Measurements from ENCODE around the gene CYSTM1. TPM values are rescaled to one million over a fixed set of nuclear protein-coding genes. Genes with fewer than 3 reads are reported as not detected.

The CYSTM1 gene
- total RNA-seq, 1 donor from 2014 or later: 22.4 TPM

- Histone ChIP-seq H3K27me3 (ENCODE audit: control insufficient read depth, insufficient read depth, low read length) (no peaks in the 10 kb centered on the region), H3K36me3 (ENCODE audit: control insufficient read depth, insufficient read depth, low read length) (no peaks in the 10 kb centered on the region), H3K4me3 (ENCODE audit: low read depth, low read length) (no peak overlapping the region)
- DNase-seq (ENCODE audit: low read depth) (no peak), FAIRE-seq (no peak)
- no peak for TF ChIP-seq CTCF (IDR thresholded peaks at IDR 0.05; ENCODE audit: insufficient read depth, low read length, severe bottlenecking)
Observed at GRCh38 chr5:140252470-140253126, 77.6 kb downstream of the CYSTM1 start.

- peak; percentile 85 for DNase-seq (ENCODE audit: low read depth)
- Histone ChIP-seq H3K4me3 (ENCODE audit: low read depth, low read length) (no peak overlapping the region), H3K36me3 (ENCODE audit: control insufficient read depth, insufficient read depth, low read length) (no peaks in the 10 kb centered on the region), H3K27me3 (ENCODE audit: control insufficient read depth, insufficient read depth, low read length) (no peaks in the 10 kb centered on the region)
- no peak for TF ChIP-seq CTCF (IDR thresholded peaks at IDR 0.05; ENCODE audit: insufficient read depth, low read length, severe bottlenecking)
- no peak for FAIRE-seq
Observed at GRCh38 chr5:140253985-140254384, 79.0 kb downstream of the CYSTM1 start.

- Histone ChIP-seq H3K4me3 (ENCODE audit: low read depth, low read length) (no peak overlapping the region), H3K27me3 (ENCODE audit: control insufficient read depth, insufficient read depth, low read length) (no peaks in the 10 kb centered on the region), H3K36me3 (ENCODE audit: control insufficient read depth, insufficient read depth, low read length) (no peaks in the 10 kb centered on the region)
- FAIRE-seq (no peak), DNase-seq (ENCODE audit: low read depth) (no peak)
- no peak for TF ChIP-seq CTCF (IDR thresholded peaks at IDR 0.05; ENCODE audit: insufficient read depth, low read length, severe bottlenecking)
Observed at GRCh38 chr5:140255460-140256157, 80.6 kb downstream of the CYSTM1 start.

- no peak overlapping the region for H3K4me3 ChIP-seq (ENCODE audit: low read depth, low read length)
- TF ChIP-seq CTCF (IDR thresholded peaks at IDR 0.05; ENCODE audit: insufficient read depth, low read length, severe bottlenecking): no peak
- DNase-seq (ENCODE audit: low read depth): no peak
Observed at GRCh38 chr5:140256726-140257125, 81.7 kb downstream of the CYSTM1 start.

GRCh38 chr5:140258016-140258415 lies 83.0 kb downstream of the CYSTM1 start:
- no peaks in the 10 kb centered on the region for H3K27me3 ChIP-seq (ENCODE audit: control insufficient read depth, insufficient read depth, low read length)
- H3K4me3 ChIP-seq (ENCODE audit: low read depth, low read length): no peak overlapping the region
- DNase-seq (ENCODE audit: low read depth) (no peak), FAIRE-seq (no peak)
- H3K36me3 ChIP-seq (ENCODE audit: control insufficient read depth, insufficient read depth, low read length): no peaks in the 10 kb centered on the region
- TF ChIP-seq CTCF (IDR thresholded peaks at IDR 0.05; ENCODE audit: insufficient read depth, low read length, severe bottlenecking): no peak

More at GRCh38 chr5:140256726-140257125, 81.7 kb downstream of the CYSTM1 start:
- FAIRE-seq: no peak
- Histone ChIP-seq H3K36me3 (ENCODE audit: control insufficient read depth, insufficient read depth, low read length) (no peaks in the 10 kb centered on the region), H3K27me3 (ENCODE audit: control insufficient read depth, insufficient read depth, low read length) (no peaks in the 10 kb centered on the region)
